Keratinocyte (primary cell): ENCODE data around the gene GALP. TPM values are rescaled to one million over a fixed set of nuclear protein-coding genes. Genes with fewer than 3 reads are reported as not detected.
A peak's percentile ranks its signal among the peaks of the same experiment; 100 is the strongest.

Experiments
- DNase-seq: peaks from one replicate; pipeline ENCODE4 v3.0.0-alpha.2; 2011; ENCODE audit warnings: low read depth, missing footprints, low spot score
- FAIRE-seq: peaks from 2 replicates; lab custom pipeline; 2011; peaks lifted over from hg19 to GRCh38; lab: Jason Lieb, UNC
- H2AFZ ChIP-seq: 2 replicates; pipeline ENCODE4 v1.6.0; 2012; ENCODE audit warnings: low read length, control low read depth, inconsistent platforms; ENCODE audit not compliant: control insufficient read depth
- H3K27ac ChIP-seq: 2 replicates; pipeline ENCODE4 v1.5.1; 2011; ENCODE audit warnings: low read length; ENCODE audit not compliant: control insufficient read depth, insufficient read depth
- H3K27me3 ChIP-seq: 3 replicates; pipeline ENCODE4 v1.6.0; 2011; ENCODE audit warnings: low read length; ENCODE audit not compliant: control insufficient read depth, insufficient read depth; ENCODE audit errors: extremely low read depth
- H3K36me3 ChIP-seq, 2 experiments: 2 replicates in 1 of 2; 3 replicates in 1 of 2; pipeline ENCODE4 v1.5.1; 2011; ENCODE audit warnings: low read length in 2 of 2, mild to moderate bottlenecking in 1 of 2; ENCODE audit not compliant: control insufficient read depth in 2 of 2, insufficient read depth in 2 of 2; ENCODE audit errors: extremely low read depth in 1 of 2
- H3K4me1 ChIP-seq: 3 replicates; pipeline ENCODE4 v1.5.1; 2011; ENCODE audit warnings: low read length; ENCODE audit not compliant: control insufficient read depth, insufficient read depth; ENCODE audit errors: extremely low read depth
- H3K4me2 ChIP-seq: 3 replicates; pipeline ENCODE4 v1.6.0; 2011; ENCODE audit warnings: low read depth, low read length; ENCODE audit not compliant: control insufficient read depth, insufficient read depth; ENCODE audit errors: extremely low read depth
- H3K4me3 ChIP-seq, 3 experiments: fragments of 200-600 bp in 1 of 3; sonication (generic) in 1 of 3; 2 replicates in 2 of 3; 3 replicates in 1 of 3; pipeline ENCODE4 v1.5.1; 2011 to 2016; ENCODE audit warnings: low read length in 3 of 3, mild to moderate bottlenecking in 3 of 3, control low read depth in 2 of 3, inconsistent platforms in 1 of 3, low read depth in 1 of 3, mixed read lengths in 1 of 3, mixed run types in 1 of 3, moderate library complexity in 1 of 3; ENCODE audit not compliant: control insufficient read depth in 2 of 3, insufficient read depth in 2 of 3; ENCODE audit errors: extremely low read depth in 1 of 3
- H3K79me2 ChIP-seq: 2 replicates; pipeline ENCODE4 v1.6.0; 2012; ENCODE audit warnings: low read length; ENCODE audit not compliant: control insufficient read depth, insufficient read depth
- H3K9ac ChIP-seq: 3 replicates; pipeline ENCODE4 v1.6.0; 2011; ENCODE audit warnings: low read length; ENCODE audit not compliant: control insufficient read depth, insufficient read depth; ENCODE audit errors: extremely low read depth
- H3K9me1 ChIP-seq: 3 replicates; pipeline ENCODE4 v1.6.0; 2011; ENCODE audit warnings: low read length; ENCODE audit not compliant: control insufficient read depth, insufficient read depth; ENCODE audit errors: extremely low read depth
- H3K9me3 ChIP-seq: 2 replicates; pipeline ENCODE4 v1.5.1; 2012; ENCODE audit warnings: low read depth, low read length; ENCODE audit not compliant: control insufficient read depth
- H4K20me1 ChIP-seq: 3 replicates; pipeline ENCODE4 v1.6.0; 2011; ENCODE audit warnings: low read length; ENCODE audit not compliant: control insufficient read depth, insufficient read depth; ENCODE audit errors: extremely low read depth
- CTCF ChIP-seq, 3 experiments: IDR thresholded peaks in 1 of 3; conservative IDR thresholded peaks in 1 of 3; optimal IDR thresholded peaks in 1 of 3; 2 replicates in 2 of 3; 3 replicates in 1 of 3; pipeline versions ENCODE3 to v1.5.1; 2011; ENCODE audit warnings: low read length in 3 of 3, mild to moderate bottlenecking in 3 of 3, moderate library complexity in 2 of 3, control low read depth in 1 of 3, inconsistent platforms in 1 of 3; ENCODE audit not compliant: insufficient read depth in 2 of 3; ENCODE audit errors: extremely low read depth in 1 of 3
- EZH2 ChIP-seq: IDR thresholded peaks from one replicate; pipeline ENCODE4 v1.6.1; 2012; ENCODE audit warnings: inconsistent platforms, mild to moderate bottlenecking, low read length, moderate library complexity
- dilution Hi-C: fragments of 300-500 bp; cut with MboI; formaldehyde crosslinking; loops from one replicate; pipeline ENCODE4 v1.7.0; 2020; ENCODE audit warnings: low sequenced_read_pairs; ENCODE audit not compliant: extremely low pct_ligation_motif_present
- polyA plus RNA-seq, 5 experiments: library from polyadenylated mRNA; depleted of rRNA in 3 of 5; stranded (reverse) in 3 of 5; stranded (forward) in 1 of 5; unstranded in 1 of 5; fragments of >200 nt; gene quantifications; 1 replicate in 1 of 5; 2 replicates in 3 of 5; 3 replicates in 1 of 5; pipeline versions ENCODE4 v1.2.1 to v1.2.3, GENCODE V29; 2011 to 2012; ENCODE audit warnings: missing spikeins in 2 of 5, low read depth in 1 of 5, low replicate concordance in 1 of 5

Gene GALP
- polyA plus RNA-seq, 1 donor (not counting 4 experiments of a cell fraction or from before 2014, with no cell fraction given), result not detected

- FAIRE-seq (peak; percentile 90), DNase-seq (peak; percentile 13)
Observed at GRCh38 chr19:56217039-56217949, 41.5 kb downstream of the GALP start.

GRCh38 chr19:56218961-56219360 lies 43.2 kb downstream of the GALP start:
- H3K36me3 ChIP-seq, result no peaks in the 10 kb centered on the region
- TF ChIP-seq EZH2, result no peak
- no peak for TF ChIP-seq CTCF (optimal IDR thresholded peaks at IDR 0.05 in 1 of 3, IDR thresholded peaks at IDR 0.05 in 1 of 3, conservative IDR thresholded peaks at IDR 0.05 in 1 of 3; ENCODE audit: extremely low read depth in 1 of 3, insufficient read depth in 2 of 3, low read length in 3 of 3)
- H3K4me3 ChIP-seq, result no peak overlapping the region
- no peaks in the 10 kb centered on the region for H3K27me3 ChIP-seq
- H2AFZ ChIP-seq, result no peak overlapping the region
- no peaks in the 10 kb centered on the region for H4K20me1 ChIP-seq
- no peak for FAIRE-seq
- H3K9me3 ChIP-seq, result no peaks in the 10 kb centered on the region
- H3K4me1 ChIP-seq, result peaks cover 6% of the 10 kb centered on the region
- H3K27ac ChIP-seq, result no peak overlapping the region
- H3K9ac ChIP-seq, result no peak overlapping the region
- no peaks in the 10 kb centered on the region for H3K9me1 ChIP-seq
- H3K4me2 ChIP-seq, result no peak overlapping the region
- dilution Hi-C loops, result no loop called here
- no peaks in the 10 kb centered on the region for H3K79me2 ChIP-seq
- no peak for DNase-seq

More at GRCh38 chr19:56217039-56217949, 41.5 kb downstream of the GALP start:
- Histone ChIP-seq H3K9me1 (no peaks in the 10 kb centered on the region), H3K27me3 (no peaks in the 10 kb centered on the region), H3K36me3 (no peaks in the 10 kb centered on the region), H3K4me2 (peak overlapping the region; percentile 89), H3K4me1 (peaks cover 6% of the 10 kb centered on the region), H2AFZ (peak overlapping the region; percentile 90), H3K27ac (peak overlapping the region; percentile 40), H3K4me3 (peak overlapping the region; percentile 32 to 48 (median 46)), H3K79me2 (no peaks in the 10 kb centered on the region), H3K9ac (peak overlapping the region; percentile 64), H3K9me3 (no peaks in the 10 kb centered on the region), H4K20me1 (no peaks in the 10 kb centered on the region)
- dilution Hi-C loops, result no loop called here
- TF ChIP-seq EZH2 (no peak), CTCF (optimal IDR thresholded peaks at IDR 0.05 in 1 of 3, IDR thresholded peaks at IDR 0.05 in 1 of 3, conservative IDR thresholded peaks at IDR 0.05 in 1 of 3; ENCODE audit: extremely low read depth in 1 of 3, insufficient read depth in 2 of 3, low read length in 3 of 3) (no peak)
